Loucy (cell line): ENCODE data around the gene UMODL1.
A peak's percentile ranks its signal among the peaks of the same experiment; 100 is the strongest.

Experiments
- H2AFZ ChIP-seq: fragments of 200-600 bp; sonication (generic); 2 replicates; pipeline ENCODE4 v1.6.0; 2016; ENCODE audit warnings: antibody characterized with exemption, mild to moderate bottlenecking, low read length, moderate library complexity
- H3F3A ChIP-seq: fragments of 200-600 bp; 2 replicates; pipeline ENCODE4 v1.6.0; 2016; ENCODE audit warnings: antibody characterized with exemption, low read depth, mild to moderate bottlenecking
- H3K27me3 ChIP-seq: fragments of 200-600 bp; sonication (generic); 2 replicates; pipeline ENCODE4 v1.6.1; 2014; ENCODE audit warnings: low read length, mild to moderate bottlenecking; ENCODE audit not compliant: insufficient read depth, poor library complexity, severe bottlenecking
- H3K36me3 ChIP-seq: fragments of 200-600 bp; sonication (generic); 2 replicates; pipeline ENCODE4 v1.6.1; 2016; ENCODE audit warnings: low read length; ENCODE audit not compliant: insufficient read depth
- H3K4me1 ChIP-seq: fragments of 200-600 bp; sonication (generic); 2 replicates; pipeline ENCODE4 v1.5.1; 2014; ENCODE audit warnings: low read length, mild to moderate bottlenecking; ENCODE audit not compliant: insufficient read depth, poor library complexity, severe bottlenecking
- H3K4me2 ChIP-seq: fragments of 200-600 bp; sonication (generic); 2 replicates; pipeline ENCODE4 v1.6.0; 2014; ENCODE audit warnings: antibody characterized with exemption, low read length, low read depth, mild to moderate bottlenecking; ENCODE audit not compliant: poor library complexity, severe bottlenecking
- H3K4me3 ChIP-seq: fragments of 200-600 bp; sonication (generic); 2 replicates; pipeline ENCODE4 v1.5.1; 2014; ENCODE audit warnings: low read length, mild to moderate bottlenecking, mixed read lengths; ENCODE audit not compliant: poor library complexity, severe bottlenecking
- H3K79me2 ChIP-seq: fragments of 200-600 bp; sonication (generic); 2 replicates; pipeline ENCODE4 v1.6.1; 2014; ENCODE audit warnings: low read length; ENCODE audit not compliant: insufficient read depth
- H3K9ac ChIP-seq: fragments of 200-600 bp; sonication (generic); 2 replicates; pipeline ENCODE4 v1.6.0; 2014; ENCODE audit warnings: mild to moderate bottlenecking, low read depth, low read length, moderate library complexity; ENCODE audit not compliant: poor library complexity, severe bottlenecking
- H3K9me2 ChIP-seq: fragments of 200-600 bp; sonication (generic); replicated peaks from 2 replicates; pipeline ENCODE4 v1.6.1; 2016; ENCODE audit warnings: low read depth, low read length, mixed read lengths
- H3K9me3 ChIP-seq: fragments of 200-600 bp; sonication (generic); 2 replicates; pipeline ENCODE4 v1.6.1; 2014; ENCODE audit warnings: mild to moderate bottlenecking, antibody characterized with exemption, low read length, low read depth; ENCODE audit not compliant: insufficient read depth
- H4K20me1 ChIP-seq: fragments of 200-600 bp; sonication (generic); 2 replicates; pipeline ENCODE4 v1.6.0; 2014; ENCODE audit warnings: antibody characterized with exemption, low read length, mild to moderate bottlenecking; ENCODE audit not compliant: insufficient read depth, poor library complexity, severe bottlenecking
- EZH2phosphoT487 ChIP-seq: fragments of 200-600 bp; IDR thresholded peaks from 2 replicates; pipeline ENCODE4 v1.6.1; 2018; ENCODE audit warnings: antibody characterized with exemption, mild to moderate bottlenecking, moderate library complexity, borderline replicate concordance
- TF ChIP-seq, protein P1 (sequence below): fragments of 200-600 bp; sonication (generic); conservative IDR thresholded peaks from 2 replicates; pipeline ENCODE4 v1.5.1; 2014; ENCODE audit warnings: mild to moderate bottlenecking, antibody characterized with exemption, low read length

Gene UMODL1

DNA sequence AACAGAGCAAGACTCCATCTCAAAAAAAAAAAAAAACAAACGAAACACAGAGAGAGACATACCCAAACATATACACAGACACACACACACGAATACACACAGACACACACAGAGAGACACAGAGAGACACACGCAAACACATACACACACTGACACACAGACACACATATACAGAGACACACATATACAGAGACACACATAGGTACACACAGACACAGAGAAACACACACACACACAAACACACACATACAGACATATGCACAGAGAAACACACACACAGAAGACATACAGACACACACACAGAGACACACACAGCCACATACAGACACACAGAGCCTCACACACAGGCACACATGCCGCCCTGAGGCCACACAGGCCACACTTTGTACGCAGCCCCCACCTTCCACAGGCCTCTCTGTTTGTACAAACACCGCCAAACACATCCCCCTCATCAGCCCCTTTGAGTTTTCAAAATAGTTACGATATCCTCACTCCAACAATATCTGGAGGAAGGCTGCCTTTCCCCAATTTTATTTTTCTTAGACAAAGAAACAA lies 90.4 kb downstream of the UMODL1 start:
- TF ChIP-seq, protein P1, sequence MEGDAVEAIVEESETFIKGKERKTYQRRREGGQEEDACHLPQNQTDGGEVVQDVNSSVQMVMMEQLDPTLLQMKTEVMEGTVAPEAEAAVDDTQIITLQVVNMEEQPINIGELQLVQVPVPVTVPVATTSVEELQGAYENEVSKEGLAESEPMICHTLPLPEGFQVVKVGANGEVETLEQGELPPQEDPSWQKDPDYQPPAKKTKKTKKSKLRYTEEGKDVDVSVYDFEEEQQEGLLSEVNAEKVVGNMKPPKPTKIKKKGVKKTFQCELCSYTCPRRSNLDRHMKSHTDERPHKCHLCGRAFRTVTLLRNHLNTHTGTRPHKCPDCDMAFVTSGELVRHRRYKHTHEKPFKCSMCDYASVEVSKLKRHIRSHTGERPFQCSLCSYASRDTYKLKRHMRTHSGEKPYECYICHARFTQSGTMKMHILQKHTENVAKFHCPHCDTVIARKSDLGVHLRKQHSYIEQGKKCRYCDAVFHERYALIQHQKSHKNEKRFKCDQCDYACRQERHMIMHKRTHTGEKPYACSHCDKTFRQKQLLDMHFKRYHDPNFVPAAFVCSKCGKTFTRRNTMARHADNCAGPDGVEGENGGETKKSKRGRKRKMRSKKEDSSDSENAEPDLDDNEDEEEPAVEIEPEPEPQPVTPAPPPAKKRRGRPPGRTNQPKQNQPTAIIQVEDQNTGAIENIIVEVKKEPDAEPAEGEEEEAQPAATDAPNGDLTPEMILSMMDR, result no peak
- TF ChIP-seq EZH2phosphoT487, result no peak
- no peaks in the 10 kb centered on the region for H3K79me2 ChIP-seq
- H3K9ac ChIP-seq, result peak overlapping the region; percentile 84
- no peaks in the 10 kb centered on the region for H3K9me3 ChIP-seq
- H3K36me3 ChIP-seq, result no peaks in the 10 kb centered on the region
- peak overlapping the region; percentile 81 for H3K4me2 ChIP-seq
- no peaks in the 10 kb centered on the region for H4K20me1 ChIP-seq
- H3F3A ChIP-seq, result peaks cover 7% of the 10 kb centered on the region; the same call in 1 of the 2 replicates
- no peaks in the 10 kb centered on the region for H3K27me3 ChIP-seq
- H3K9me2 ChIP-seq, result no peaks in the 10 kb centered on the region
- H3K4me3 ChIP-seq, result peak overlapping the region; percentile 60
- peaks cover 38% of the 10 kb centered on the region for H3K4me1 ChIP-seq
- H2AFZ ChIP-seq, result peak overlapping the region; percentile 97

- Histone ChIP-seq H3F3A (peaks cover 7% of the 10 kb centered on the region; the same call in 1 of the 2 replicates), H3K36me3 (no peaks in the 10 kb centered on the region), H2AFZ (peak overlapping the region; percentile 97), H3K79me2 (no peaks in the 10 kb centered on the region), H4K20me1 (no peaks in the 10 kb centered on the region), H3K4me3 (peak overlapping the region; percentile 60), H3K9me2 (no peaks in the 10 kb centered on the region), H3K4me2 (peak overlapping the region; percentile 81), H3K4me1 (peaks cover 38% of the 10 kb centered on the region), H3K9me3 (no peaks in the 10 kb centered on the region), H3K27me3 (no peaks in the 10 kb centered on the region), H3K9ac (peak overlapping the region; percentile 84)
- TF ChIP-seq EZH2phosphoT487, result no peak
- TF ChIP-seq, protein P1, result no peak
These were observed 91.0 kb downstream of the UMODL1 start for GRCh38 chr21:42161956-42162681.

DNA sequence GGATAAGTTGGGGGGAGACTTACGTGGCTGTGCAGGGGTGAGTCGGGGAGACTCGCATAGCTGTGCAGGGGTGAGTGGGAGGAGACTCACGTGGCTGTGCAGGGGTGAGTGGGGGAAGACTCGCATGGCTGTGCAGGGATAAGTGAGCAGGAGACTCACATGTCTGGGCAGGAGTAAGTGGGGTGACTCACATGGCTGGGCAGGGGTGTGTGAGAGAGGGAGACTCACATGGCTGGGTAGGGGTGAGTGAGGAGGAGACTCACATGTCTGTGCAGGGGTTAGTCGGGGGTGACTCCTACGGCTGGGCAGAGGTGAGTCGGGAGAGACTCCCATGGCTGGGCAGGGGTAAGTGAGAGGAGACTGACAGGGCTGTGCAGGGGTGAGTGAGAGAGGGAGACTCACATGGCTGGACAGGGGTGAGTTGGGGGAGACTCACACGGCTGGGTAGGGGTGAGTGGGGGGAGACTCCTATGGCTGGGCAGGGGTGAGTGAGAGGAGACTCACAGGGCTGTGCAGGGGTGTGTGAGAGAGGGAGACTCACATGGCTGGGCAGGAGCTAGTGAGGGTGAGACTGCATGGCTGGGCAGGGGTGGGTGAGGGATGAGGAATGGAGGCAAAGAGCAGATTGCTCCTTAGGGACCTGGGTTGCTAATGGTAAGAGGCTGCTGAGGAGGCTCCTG lies 91.9 kb downstream of the UMODL1 start:
- Histone ChIP-seq H3K4me1 (peaks cover 38% of the 10 kb centered on the region), H4K20me1 (no peaks in the 10 kb centered on the region), H3K4me3 (no peak overlapping the region), H3K9me2 (no peaks in the 10 kb centered on the region), H3K27me3 (no peaks in the 10 kb centered on the region), H3K9ac (no peak overlapping the region), H3K79me2 (no peaks in the 10 kb centered on the region), H3K36me3 (no peaks in the 10 kb centered on the region), H3K4me2 (no peak overlapping the region), H3K9me3 (no peaks in the 10 kb centered on the region), H2AFZ (no peak overlapping the region), H3F3A (peaks cover 7% of the 10 kb centered on the region; the same call in 1 of the 2 replicates)
- TF ChIP-seq, protein P1, result no peak
- TF ChIP-seq EZH2phosphoT487, result no peak
